GM12878 (cell line): Measurements from ENCODE around the gene SSTR1. TPM values are rescaled to one million over a fixed set of nuclear protein-coding genes. Genes with fewer than 3 reads are reported as not detected.

Experiments
- ATAC-seq: fragments of 200-7000 bp; cut with Tn5 transposase; 3 replicates; pipeline ENCODE4 v1.9.1; 2020; ENCODE audit warnings: mild to moderate bottlenecking, moderate library complexity
- BruUV-seq: library from RNA; stranded (reverse); fragments of 400-500 nt; replicated peaks from 2 replicates; lab custom pipeline; 2021; lab: Mats Ljungman, UMichigan
- CTCF ChIA-PET: fragments of 300-600 bp; sonication (Branson Sonifier 250); formaldehyde crosslinking; extraction: SDS; loops from one replicate; lab custom pipeline; 2021; ENCODE audit warnings: inconsistent platforms; lab: Yijun Ruan, JAX
- POLR2A ChIA-PET: fragments of 350-600 bp; formaldehyde crosslinking; extraction: SDS; loops from one replicate; lab custom pipeline; 2021; ENCODE audit warnings: inconsistent platforms; lab: Charles Lee
- RAD21 ChIA-PET: fragments of 300-600 bp; sonication (Branson Sonifier 250); formaldehyde crosslinking; loops from one replicate; lab custom pipeline; 2023; ENCODE audit warnings: antibody characterized with exemption; ENCODE audit not compliant: unreplicated experiment; lab: Charles Lee
- SMC1A ChIA-PET: fragments of 300-600 bp; sonication (Branson Sonifier 250); formaldehyde crosslinking; loops from one replicate; lab custom pipeline; 2023; ENCODE audit not compliant: unreplicated experiment, uncharacterized antibody; lab: Charles Lee
- DNase-seq: peaks from one replicate; pipeline ENCODE4 v3.0.0-alpha.2; 2011; ENCODE audit warnings: low read depth, low spot score
- FAIRE-seq: peaks from 3 replicates; lab custom pipeline; 2011; peaks lifted over from hg19 to GRCh38; lab: Jason Lieb, UNC
- H2AFZ ChIP-seq: 2 replicates; pipeline ENCODE4 v1.6.0; 2011; ENCODE audit warnings: low read depth, low read length, control low read depth; ENCODE audit not compliant: control insufficient read depth
- H3K27ac ChIP-seq: 2 replicates; pipeline ENCODE4 v1.5.1; 2011; ENCODE audit warnings: control low read depth; ENCODE audit not compliant: control insufficient read depth, insufficient read depth
- H3K27me3 ChIP-seq, 2 experiments: replicated peaks in 1 of 2; 2 replicates each; pipeline versions ENCODE4 v1.6.0 to v1.6.1; 2011; ENCODE audit warnings: low read length in 1 of 2; ENCODE audit not compliant: control insufficient read depth in 2 of 2, insufficient read depth in 2 of 2
- H3K36me3 ChIP-seq, 2 experiments: 2 replicates each; pipeline ENCODE4 v1.5.1; 2011; ENCODE audit warnings: low read length in 1 of 2; ENCODE audit not compliant: control insufficient read depth in 2 of 2, insufficient read depth in 2 of 2
- H3K4me1 ChIP-seq: 2 replicates; pipeline ENCODE4 v1.6.1; 2011; ENCODE audit warnings: mild to moderate bottlenecking, low read length, moderate library complexity, mixed read lengths; ENCODE audit not compliant: control insufficient read depth, insufficient read depth
- H3K4me2 ChIP-seq: 2 replicates; pipeline ENCODE4 v1.6.0; 2011; ENCODE audit warnings: control low read depth; ENCODE audit not compliant: control insufficient read depth, insufficient read depth
- H3K4me3 ChIP-seq: fragments of 200-600 bp; sonication (generic); 2 replicates; pipeline ENCODE4 v1.5.1; 2016
- H3K79me2 ChIP-seq: 2 replicates; pipeline ENCODE4 v1.6.0; 2011; ENCODE audit warnings: low read length; ENCODE audit not compliant: control insufficient read depth, insufficient read depth
- H3K9ac ChIP-seq: 2 replicates; pipeline ENCODE4 v1.8.0; 2011; ENCODE audit warnings: low read length, control low read depth, mixed read lengths; ENCODE audit not compliant: control insufficient read depth, insufficient read depth
- H3K9me3 ChIP-seq: replicated peaks from 3 replicates; pipeline ENCODE4 v1.5.1; 2011; ENCODE audit warnings: mild to moderate bottlenecking, low read length; ENCODE audit not compliant: control insufficient read depth, insufficient read depth
- H4K20me1 ChIP-seq: 2 replicates; pipeline ENCODE4 v1.6.0; 2011; ENCODE audit not compliant: control insufficient read depth, insufficient read depth
- CHD2 ChIP-seq: IDR thresholded peaks from 2 replicates; pipeline ENCODE4 v1.6.1; 2011; ENCODE audit warnings: low read depth, low read length, improper control_type of control experiment, borderline replicate concordance
- GABPA ChIP-seq: IDR thresholded peaks from 2 replicates; pipeline ENCODE4 v1.6.1; 2014; ENCODE audit warnings: antibody characterized with exemption, low read depth, mild to moderate bottlenecking, inconsistent platforms
- LARP7 ChIP-seq: fragments of 450-650 bp; IDR thresholded peaks from 2 replicates; pipeline ENCODE4 v1.6.1; 2017; ENCODE audit warnings: mild to moderate bottlenecking
- NFXL1 ChIP-seq: fragments of 450-650 bp; IDR thresholded peaks from 2 replicates; pipeline ENCODE4 v1.6.1; 2017; ENCODE audit warnings: antibody characterized with exemption, mild to moderate bottlenecking, borderline replicate concordance
- NFYA ChIP-seq: IDR thresholded peaks from 2 replicates; pipeline ENCODE4 v1.6.1; 2011; ENCODE audit warnings: low read depth, mild to moderate bottlenecking, low read length, improper control_type of control experiment, borderline replicate concordance
- NRF1 ChIP-seq: conservative IDR thresholded peaks from 2 replicates; pipeline ENCODE4 v1.6.1; 2011; ENCODE audit warnings: mild to moderate bottlenecking, low read depth, low read length, improper control_type of control experiment
- PAX5 ChIP-seq: IDR thresholded peaks from 2 replicates; pipeline ENCODE4 v1.6.1; 2011; ENCODE audit warnings: low read depth, low read length, borderline replicate concordance
- RAD51 ChIP-seq: fragments of 450-650 bp; IDR thresholded peaks from 2 replicates; pipeline ENCODE4 v1.6.1; 2016; ENCODE audit warnings: moderate library complexity, mild to moderate bottlenecking, inconsistent platforms
- SRF ChIP-seq, 2 experiments: IDR thresholded peaks; 2 replicates each; pipeline ENCODE4 v1.6.1; 2011; ENCODE audit warnings: low read depth in 2 of 2, low read length in 2 of 2, mild to moderate bottlenecking in 1 of 2, moderate library complexity in 1 of 2
- SUPT20H ChIP-seq: IDR thresholded peaks from 2 replicates; pipeline ENCODE4 v1.6.1; 2011; ENCODE audit warnings: low read depth, mild to moderate bottlenecking, low read length, moderate library complexity, borderline replicate concordance; ENCODE audit not compliant: control insufficient read depth
- ZNF384 ChIP-seq: IDR thresholded peaks from 2 replicates; pipeline ENCODE4 v1.6.1; 2012; ENCODE audit warnings: low read depth, mild to moderate bottlenecking, low read length, improper control_type of control experiment, borderline replicate concordance
- ZNF687 ChIP-seq: fragments of 450-650 bp; IDR thresholded peaks from 2 replicates; pipeline ENCODE4 v1.6.1; 2017; ENCODE audit warnings: mild to moderate bottlenecking, moderate library complexity
- WGBS: methylation state at CpG from one replicate; pipeline ENCODE4 v1.1.6; 2016; ENCODE audit warnings: low lambda C conversion rate; ENCODE audit not compliant: insufficient replicate concordance, insufficient coverage; ENCODE audit errors: missing lambda C conversion rate; 5-methylcytosine and 5-hydroxymethylcytosine counted together
- in situ Hi-C: fragments of 300-500 bp; cut with MboI; formaldehyde crosslinking; loops from 9 replicates; pipeline ENCODE4 v1.14.3; 2018; ENCODE audit warnings: mixed read lengths
- intact Hi-C: fragments of 100-400 bp; cut with micrococcal nuclease; formaldehyde crosslinking; loops from one replicate; pipeline ENCODE4 v1.14.2; 2022; ENCODE audit not compliant: unreplicated experiment
- polyA plus RNA-seq, 11 experiments: library from polyadenylated mRNA; depleted of rRNA in 4 of 11; unstranded in 6 of 11; stranded (reverse) in 5 of 11; fragments of >200 nt; fragmentation: Nextera tagmentation in 4 of 11; fragmentation: Illumina TruSeq in 1 of 11; extraction: Ambion mirVana in 4 of 11; extraction: Trizol in 1 of 11; gene quantifications; 1 replicate in 1 of 11; 2 replicates in 10 of 11; pipeline versions ENCODE4 v1.2.1 to v1.2.3, GENCODE V29; 2011 to 2016; ENCODE audit warnings: inconsistent platforms in 2 of 11, missing spikeins in 2 of 11, low read depth in 1 of 11
- total RNA-seq, 4 experiments: library from RNA; depleted of rRNA in 3 of 4; stranded (reverse); fragments of >200 nt in 3 of 4; fragmentation: Illumina TruSeq in 1 of 4; extraction: Trizol in 1 of 4; gene quantifications; 2 replicates each; pipeline versions ENCODE4 v1.2.1 to v1.2.3, GENCODE V29; 2013 to 2021
- TF ChIP-seq, protein P1 (sequence below): IDR thresholded peaks from 2 replicates; pipeline ENCODE4 v1.6.1; 2011; ENCODE audit warnings: mild to moderate bottlenecking, low read depth, low read length, moderate library complexity; ENCODE audit not compliant: insufficient replicate concordance
- TF ChIP-seq, protein P2 (sequence below): fragments of 450-650 bp; IDR thresholded peaks from 2 replicates; pipeline ENCODE4 v1.6.1; 2018; ENCODE audit warnings: mild to moderate bottlenecking, low read depth, moderate library complexity; ENCODE audit not compliant: partially characterized antibody
- TF ChIP-seq, protein P3 (sequence below): IDR thresholded peaks from 2 replicates; pipeline ENCODE4 v1.6.1; 2011; ENCODE audit warnings: borderline replicate concordance, low read depth, mild to moderate bottlenecking, moderate library complexity, mixed read lengths, low read length; ENCODE audit not compliant: insufficient read depth; ENCODE audit errors: extremely low read length

Gene SSTR1
- total and polyA plus RNA-seq, 10 of the 15 experiments (the other 5 are each of a cell fraction or from before 2014, with no cell fraction given) = 0.01 to 0.05 TPM; not detected in 8

DNA sequence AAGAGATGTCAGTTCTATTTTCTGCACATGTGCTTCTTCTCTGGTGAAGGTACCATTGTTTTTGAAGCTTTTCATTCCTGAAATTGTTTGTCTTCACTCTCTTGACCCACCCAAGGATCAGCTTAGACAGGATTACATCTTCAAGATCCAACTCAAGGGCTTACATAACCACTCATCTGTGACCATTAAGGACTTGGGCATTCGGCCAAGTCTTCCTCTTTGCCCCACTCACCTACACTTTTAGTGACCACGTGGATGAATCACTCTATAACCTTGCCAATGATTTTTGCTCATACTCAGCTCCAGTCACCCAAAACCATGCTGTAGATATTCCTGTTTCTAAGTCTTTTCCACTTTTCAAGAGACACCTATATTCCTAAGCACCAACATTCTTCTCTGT lies 36.5 kb upstream of the SSTR1 start:
- H4K20me1 ChIP-seq = no peaks in the 10 kb centered on the region
- H3K27ac ChIP-seq = no peak overlapping the region
- BruUV-seq = no TSS peak
- in situ Hi-C loops = no loop called here
- FAIRE-seq (no peak), DNase-seq (no peak), ATAC-seq (no peak)
- no peak overlapping the region for H3K4me3 ChIP-seq
- H3K36me3 ChIP-seq = no peaks in the 10 kb centered on the region
- no peak overlapping the region for H2AFZ ChIP-seq
- no peaks in the 10 kb centered on the region for H3K27me3 ChIP-seq
- no peaks in the 10 kb centered on the region for H3K4me1 ChIP-seq
- ChIA-PET CTCF (no interaction called here), RAD21 (no interaction called here), SMC1A (no interaction called here), POLR2A (interaction anchor here (0.6 kb wide), 1 partner anchor 358 kb away, joined by 3 read pairs; no protein-coding TSS in a partner anchor)
- H3K9me3 ChIP-seq = no peaks in the 10 kb centered on the region
- intact Hi-C loops = loop anchor here (10.0 kb wide), 1 partner anchor 186 kb away; no protein-coding TSS in a partner anchor
- H3K9ac ChIP-seq = no peak overlapping the region
- no peak overlapping the region for H3K4me2 ChIP-seq
- WGBS = 0% methylated on average over 2 of the region's 2 CpGs
- H3K79me2 ChIP-seq = no peaks in the 10 kb centered on the region
- no peak for TF ChIP-seq SRF (IDR thresholded peaks at IDR 0.05; ENCODE audit: low read depth in 2 of 2, low read length in 2 of 2)
- TF ChIP-seq, protein P1, sequence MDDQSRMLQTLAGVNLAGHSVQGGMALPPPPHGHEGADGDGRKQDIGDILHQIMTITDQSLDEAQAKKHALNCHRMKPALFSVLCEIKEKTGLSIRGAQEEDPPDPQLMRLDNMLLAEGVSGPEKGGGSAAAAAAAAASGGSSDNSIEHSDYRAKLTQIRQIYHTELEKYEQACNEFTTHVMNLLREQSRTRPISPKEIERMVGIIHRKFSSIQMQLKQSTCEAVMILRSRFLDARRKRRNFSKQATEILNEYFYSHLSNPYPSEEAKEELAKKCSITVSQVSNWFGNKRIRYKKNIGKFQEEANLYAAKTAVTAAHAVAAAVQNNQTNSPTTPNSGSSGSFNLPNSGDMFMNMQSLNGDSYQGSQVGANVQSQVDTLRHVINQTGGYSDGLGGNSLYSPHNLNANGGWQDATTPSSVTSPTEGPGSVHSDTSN = no peak
- TF ChIP-seq NFYA = no peak
- TF ChIP-seq, protein P2, sequence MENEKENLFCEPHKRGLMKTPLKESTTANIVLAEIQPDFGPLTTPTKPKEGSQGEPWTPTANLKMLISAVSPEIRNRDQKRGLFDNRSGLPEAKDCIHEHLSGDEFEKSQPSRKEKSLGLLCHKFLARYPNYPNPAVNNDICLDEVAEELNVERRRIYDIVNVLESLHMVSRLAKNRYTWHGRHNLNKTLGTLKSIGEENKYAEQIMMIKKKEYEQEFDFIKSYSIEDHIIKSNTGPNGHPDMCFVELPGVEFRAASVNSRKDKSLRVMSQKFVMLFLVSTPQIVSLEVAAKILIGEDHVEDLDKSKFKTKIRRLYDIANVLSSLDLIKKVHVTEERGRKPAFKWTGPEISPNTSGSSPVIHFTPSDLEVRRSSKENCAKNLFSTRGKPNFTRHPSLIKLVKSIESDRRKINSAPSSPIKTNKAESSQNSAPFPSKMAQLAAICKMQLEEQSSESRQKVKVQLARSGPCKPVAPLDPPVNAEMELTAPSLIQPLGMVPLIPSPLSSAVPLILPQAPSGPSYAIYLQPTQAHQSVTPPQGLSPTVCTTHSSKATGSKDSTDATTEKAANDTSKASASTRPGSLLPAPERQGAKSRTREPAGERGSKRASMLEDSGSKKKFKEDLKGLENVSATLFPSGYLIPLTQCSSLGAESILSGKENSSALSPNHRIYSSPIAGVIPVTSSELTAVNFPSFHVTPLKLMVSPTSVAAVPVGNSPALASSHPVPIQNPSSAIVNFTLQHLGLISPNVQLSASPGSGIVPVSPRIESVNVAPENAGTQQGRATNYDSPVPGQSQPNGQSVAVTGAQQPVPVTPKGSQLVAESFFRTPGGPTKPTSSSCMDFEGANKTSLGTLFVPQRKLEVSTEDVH = no peak
- TF ChIP-seq RAD51 = no peak
- TF ChIP-seq NRF1 = no peak
- no peak for TF ChIP-seq SUPT20H
- no peak for TF ChIP-seq LARP7
- TF ChIP-seq ZNF384 = no peak
- TF ChIP-seq, protein P3, sequence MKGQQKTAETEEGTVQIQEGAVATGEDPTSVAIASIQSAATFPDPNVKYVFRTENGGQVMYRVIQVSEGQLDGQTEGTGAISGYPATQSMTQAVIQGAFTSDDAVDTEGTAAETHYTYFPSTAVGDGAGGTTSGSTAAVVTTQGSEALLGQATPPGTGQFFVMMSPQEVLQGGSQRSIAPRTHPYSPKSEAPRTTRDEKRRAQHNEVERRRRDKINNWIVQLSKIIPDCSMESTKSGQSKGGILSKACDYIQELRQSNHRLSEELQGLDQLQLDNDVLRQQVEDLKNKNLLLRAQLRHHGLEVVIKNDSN = no peak
- no peak for TF ChIP-seq ZNF687
- no peak for TF ChIP-seq PAX5
- no peak for TF ChIP-seq GABPA
- TF ChIP-seq CHD2 = no peak
- no peak for TF ChIP-seq NFXL1
